D341Med (cell line): ENCODE measurements around the gene KRTAP10-6.
A peak's percentile ranks its signal among the peaks of the same experiment; 100 is the strongest.

Experiments used
- DNase-seq: peaks from one replicate; pipeline ENCODE4 v3.0.0; 2012; ENCODE audit warnings: low spot score

The KRTAP10-6 gene

GRCh38 chr21:44557491-44558328 lies 34.6 kb downstream of the KRTAP10-6 start:
- peak; percentile 20 for DNase-seq

DNA sequence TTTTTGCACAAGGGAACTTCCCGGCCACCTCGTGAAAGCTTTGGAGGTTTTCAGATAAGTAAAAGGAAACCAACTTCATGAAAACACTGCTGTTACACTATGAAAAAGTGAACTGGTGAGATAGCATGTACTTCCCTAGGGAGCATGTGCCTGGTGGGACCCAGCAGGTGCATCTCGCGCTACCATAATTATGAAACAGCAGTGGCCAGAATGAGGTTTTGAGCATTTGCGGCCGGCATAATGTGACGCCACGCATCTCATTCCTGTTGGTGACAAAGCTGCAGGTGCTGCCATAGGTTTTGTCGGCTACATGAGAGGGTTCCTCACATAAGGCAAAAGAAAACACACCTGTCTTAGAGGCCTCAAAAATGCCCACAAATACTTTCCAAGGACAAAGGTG lies 35.4 kb downstream of the KRTAP10-6 start:
- DNase-seq, result no peak

- DNase-seq, result peak; percentile 25
Measured at GRCh38 chr21:44555200-44555875, 37.0 kb downstream of the KRTAP10-6 start.

DNA sequence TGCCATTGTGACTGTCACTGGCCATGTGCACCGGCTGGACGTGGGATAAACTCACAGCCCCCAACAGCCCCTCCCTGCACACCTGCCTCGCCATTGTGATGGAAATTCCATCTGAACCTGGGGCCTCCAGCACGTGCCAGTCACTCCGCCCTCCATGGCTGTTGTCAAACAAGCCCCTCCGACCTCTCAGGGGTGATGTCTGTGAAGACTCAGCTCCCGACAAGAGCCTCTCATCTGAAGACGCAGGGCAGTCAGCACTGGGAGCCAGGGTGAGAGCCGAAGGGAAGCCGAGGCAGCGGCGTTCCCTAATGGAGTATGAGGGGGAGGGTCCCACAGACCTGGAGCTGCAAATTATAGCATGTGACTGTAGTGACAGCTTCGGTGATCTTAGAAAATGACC lies 39.6 kb downstream of the KRTAP10-6 start:
- peak; percentile 11 for DNase-seq

DNA sequence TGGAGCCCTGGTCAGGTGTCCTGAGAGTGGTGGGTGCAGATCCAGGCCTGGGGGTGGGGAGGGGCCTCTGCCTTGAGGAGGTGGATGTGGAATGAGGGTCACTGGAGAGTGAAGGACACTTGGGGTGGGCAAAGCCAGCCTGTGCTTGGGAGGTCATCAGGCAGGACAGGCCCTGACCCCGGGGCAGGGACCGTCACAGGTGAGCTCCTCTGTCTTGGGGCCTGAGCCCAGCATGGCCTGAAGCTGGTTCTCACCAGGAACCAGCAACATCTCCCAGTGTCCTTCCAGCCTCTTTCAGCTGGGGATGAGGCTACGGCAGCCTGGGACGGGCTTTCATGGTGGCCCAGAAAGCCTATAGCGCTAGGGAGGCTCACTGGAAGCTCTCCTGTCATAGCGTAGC lies 40.2 kb downstream of the KRTAP10-6 start:
- peak; percentile 11 for DNase-seq

DNA sequence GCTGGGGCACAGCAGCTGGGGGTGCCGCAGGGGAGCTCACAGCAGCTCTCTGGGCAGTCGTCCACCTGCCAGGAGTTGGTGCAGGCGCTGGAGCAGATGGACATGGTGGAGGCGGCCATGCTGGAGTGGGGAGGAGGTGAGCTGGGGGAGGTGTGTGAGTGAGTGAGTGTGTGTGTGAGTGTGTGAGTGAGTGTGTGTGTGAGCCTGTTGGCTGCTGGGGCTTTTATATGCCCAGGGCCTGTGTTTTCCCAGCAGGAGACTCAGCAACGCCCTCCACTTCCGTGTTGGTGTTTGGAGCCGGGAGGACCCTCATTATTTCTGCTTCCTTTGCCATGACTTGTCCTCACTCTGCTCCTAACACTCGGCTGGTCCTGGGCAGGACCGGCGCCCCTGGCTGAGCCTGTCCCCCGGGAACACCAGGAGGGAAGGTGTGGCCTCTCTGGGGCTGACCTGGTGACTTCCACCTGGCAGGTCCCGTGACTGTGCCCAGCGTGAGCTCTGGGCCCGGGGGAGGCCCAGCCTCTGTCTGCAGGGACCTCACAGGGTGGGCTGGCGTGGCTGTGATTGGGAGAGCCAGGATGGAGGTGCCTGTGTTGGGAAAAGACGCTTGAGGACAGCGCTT lies 40.9 kb downstream of the KRTAP10-6 start, which contains the start of gene KRTAP10-2:
Gene KRTAP10-2, minus strand, starts transcription at position 166 of the 622 bp plus-strand sequence. Its CDS starts 47 bp downstream, at position 119.
- DNase-seq, result peak; percentile 18

- DNase-seq, result peak; percentile 4
Measured at GRCh38 chr21:44550807-44551206, 41.5 kb downstream of the KRTAP10-6 start.

- peak; percentile 24 for DNase-seq
Measured at GRCh38 chr21:44550285-44550684, 42.0 kb downstream of the KRTAP10-6 start.

DNA sequence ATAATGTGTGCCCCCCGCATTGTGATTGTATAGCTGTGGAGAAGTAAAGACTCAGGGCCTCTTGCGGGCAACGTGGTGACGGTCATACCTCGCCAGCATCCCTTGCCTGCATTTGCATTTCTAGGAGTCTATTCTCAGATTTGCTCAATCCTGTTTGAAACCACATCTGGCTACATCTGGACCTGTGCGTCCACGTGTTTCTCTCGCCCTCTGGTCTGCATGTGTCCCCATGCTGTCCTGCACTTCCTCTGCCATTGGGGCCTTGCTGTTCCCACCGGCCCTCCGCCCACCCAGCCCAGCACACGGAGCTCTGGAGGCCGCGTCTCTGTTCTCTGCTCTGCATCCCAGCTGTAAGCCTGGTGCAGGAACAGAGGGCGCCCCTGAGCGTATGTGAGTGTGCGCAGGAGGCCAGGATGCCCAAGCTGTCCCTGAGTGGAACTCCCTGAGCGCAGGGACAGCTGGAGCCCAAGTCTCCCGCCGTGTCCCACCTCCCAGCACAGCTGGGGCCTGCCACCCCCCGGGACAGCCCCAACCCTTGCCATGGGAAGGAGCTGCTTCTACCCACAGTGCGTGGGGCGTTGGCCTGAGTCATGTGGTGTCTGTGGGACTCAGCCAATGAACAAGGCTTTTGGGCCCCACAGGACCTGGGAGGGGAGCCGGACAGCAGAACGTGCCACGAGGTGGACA lies 42.6 kb downstream of the KRTAP10-6 start:
- peak; percentile 16 for DNase-seq

GRCh38 chr21:44548922-44549321 lies 43.4 kb downstream of the KRTAP10-6 start:
- DNase-seq, result no peak

GRCh38 chr21:44548381-44548780 lies 43.9 kb downstream of the KRTAP10-6 start:
- DNase-seq, result no peak

DNA sequence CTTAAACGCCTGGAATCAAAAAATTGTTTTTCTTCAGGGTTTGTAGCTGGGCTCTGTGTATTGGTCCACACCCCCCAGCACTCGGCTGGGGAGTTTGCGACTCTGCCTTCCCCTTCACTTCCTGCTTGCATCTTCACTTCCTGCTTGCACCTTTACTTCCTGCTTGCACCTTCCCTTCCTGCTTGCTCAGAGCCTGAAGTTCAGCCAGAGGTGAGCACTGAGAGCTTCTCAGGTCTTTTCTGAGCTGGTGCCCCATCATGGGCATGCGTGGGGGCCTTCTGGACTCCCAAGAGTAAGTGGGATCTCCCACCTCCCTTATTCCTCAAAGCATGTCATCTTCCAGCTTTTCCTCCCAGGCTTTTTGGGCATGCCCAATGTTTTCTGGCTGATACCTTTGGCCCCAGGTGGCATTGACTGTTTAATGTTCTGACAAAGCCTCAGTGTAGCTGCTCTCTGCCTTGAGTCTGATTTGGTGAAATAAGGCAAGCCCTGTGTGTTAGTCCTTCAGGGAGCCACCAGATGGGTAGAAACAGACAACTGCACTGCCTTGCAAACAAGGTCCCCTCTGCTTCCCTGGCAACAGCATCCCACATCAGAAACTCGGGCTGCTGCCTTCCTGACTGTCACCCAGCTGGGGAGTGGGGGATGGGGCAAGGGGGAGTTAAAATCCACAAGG lies 44.5 kb downstream of the KRTAP10-6 start:
- DNase-seq, result no peak

DNA sequence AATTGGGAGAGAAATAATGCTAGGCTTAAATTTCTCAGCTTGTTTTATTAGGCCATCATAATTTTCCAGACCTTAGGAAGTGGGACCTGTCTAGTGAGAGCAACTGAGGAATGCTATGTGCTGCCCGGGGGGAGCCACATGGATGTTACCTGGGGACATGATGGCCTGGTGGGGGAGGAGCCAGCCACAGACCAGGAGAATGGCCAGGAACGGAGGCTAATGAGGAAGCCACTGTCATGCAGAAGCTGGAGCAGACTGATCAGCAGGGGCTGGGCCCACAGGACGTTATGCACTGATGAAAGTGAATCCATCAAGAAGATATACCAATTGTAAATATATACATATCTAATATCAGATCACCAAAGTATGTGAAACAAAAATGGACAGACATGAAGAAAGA lies 47.7 kb downstream of the KRTAP10-6 start:
- DNase-seq, result no peak

- no peak for DNase-seq
Measured at GRCh38 chr21:44542716-44543115, 49.6 kb downstream of the KRTAP10-6 start.
